GM12875 (cell line): ENCODE data around the gene CNTLN.

Experiments
- H3K4me3 ChIP-seq: one replicate; pipeline ENCODE4 v1.5.1; 2011; ENCODE audit warnings: low read depth, low read length, control low read depth
- TF ChIP-seq, protein P1 (sequence below): IDR thresholded peaks from 2 replicates; pipeline ENCODE4 v1.5.1; 2011; ENCODE audit warnings: low read depth, mild to moderate bottlenecking, control low read depth, inconsistent platforms, low read length, moderate library complexity, borderline replicate concordance; ENCODE audit not compliant: insufficient read depth

CNTLN gene

GRCh38 chr9:17476401-17476800 lies 341.6 kb downstream of the CNTLN start:
- no peak overlapping the region for H3K4me3 ChIP-seq
- TF ChIP-seq, protein P1, sequence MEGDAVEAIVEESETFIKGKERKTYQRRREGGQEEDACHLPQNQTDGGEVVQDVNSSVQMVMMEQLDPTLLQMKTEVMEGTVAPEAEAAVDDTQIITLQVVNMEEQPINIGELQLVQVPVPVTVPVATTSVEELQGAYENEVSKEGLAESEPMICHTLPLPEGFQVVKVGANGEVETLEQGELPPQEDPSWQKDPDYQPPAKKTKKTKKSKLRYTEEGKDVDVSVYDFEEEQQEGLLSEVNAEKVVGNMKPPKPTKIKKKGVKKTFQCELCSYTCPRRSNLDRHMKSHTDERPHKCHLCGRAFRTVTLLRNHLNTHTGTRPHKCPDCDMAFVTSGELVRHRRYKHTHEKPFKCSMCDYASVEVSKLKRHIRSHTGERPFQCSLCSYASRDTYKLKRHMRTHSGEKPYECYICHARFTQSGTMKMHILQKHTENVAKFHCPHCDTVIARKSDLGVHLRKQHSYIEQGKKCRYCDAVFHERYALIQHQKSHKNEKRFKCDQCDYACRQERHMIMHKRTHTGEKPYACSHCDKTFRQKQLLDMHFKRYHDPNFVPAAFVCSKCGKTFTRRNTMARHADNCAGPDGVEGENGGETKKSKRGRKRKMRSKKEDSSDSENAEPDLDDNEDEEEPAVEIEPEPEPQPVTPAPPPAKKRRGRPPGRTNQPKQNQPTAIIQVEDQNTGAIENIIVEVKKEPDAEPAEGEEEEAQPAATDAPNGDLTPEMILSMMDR: no peak

GRCh38 chr9:17477816-17478215 lies 343.0 kb downstream of the CNTLN start:
- TF ChIP-seq, protein P1: no peak
- H3K4me3 ChIP-seq: no peak overlapping the region

GRCh38 chr9:17480966-17481365 lies 346.1 kb downstream of the CNTLN start:
- H3K4me3 ChIP-seq: no peak overlapping the region
- TF ChIP-seq, protein P1: no peak

DNA sequence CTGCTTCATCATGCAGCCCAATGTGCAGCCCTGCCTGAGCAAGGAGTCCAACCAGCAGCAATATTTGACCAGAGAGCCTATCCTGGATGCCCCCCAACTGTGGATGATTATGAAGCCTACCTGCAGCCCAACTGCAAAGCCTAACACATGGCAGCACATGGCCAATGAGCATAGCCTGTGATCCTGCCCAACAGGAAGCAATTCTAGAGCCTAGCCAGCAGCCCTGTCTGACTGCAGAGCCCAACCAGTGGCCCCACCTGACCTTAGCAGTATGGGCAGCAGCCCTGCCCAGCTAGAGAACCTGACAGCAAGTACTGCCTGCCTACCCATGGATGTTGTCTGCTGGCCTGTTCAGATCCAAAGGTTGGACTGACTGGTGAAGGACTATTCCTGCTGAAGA lies 346.7 kb downstream of the CNTLN start:
- no peak overlapping the region for H3K4me3 ChIP-seq

DNA sequence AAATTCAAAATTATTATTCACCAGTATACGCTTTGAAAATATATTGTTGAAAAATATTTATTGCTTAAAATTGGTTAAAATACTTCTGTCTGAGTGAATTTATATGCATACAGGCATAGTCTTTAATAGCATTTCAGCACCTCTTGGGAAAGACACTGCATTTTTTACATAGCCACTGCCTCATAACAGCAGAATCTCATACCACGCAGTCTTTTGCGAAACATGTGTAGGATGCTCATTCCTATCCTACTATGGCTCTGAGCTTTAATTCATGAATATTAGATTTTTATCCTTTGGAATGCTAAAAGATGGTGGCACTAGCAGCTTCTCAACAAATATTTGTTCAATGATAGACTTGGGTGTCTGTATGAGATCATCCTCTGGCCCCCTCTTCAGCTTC lies 350.1 kb downstream of the CNTLN start:
- TF ChIP-seq, protein P1: no peak

More for the DNA sequence above, 346.7 kb downstream of the CNTLN start:
- TF ChIP-seq, protein P1: no peak

GRCh38 chr9:17486396-17486795 lies 351.6 kb downstream of the CNTLN start:
- TF ChIP-seq, protein P1: no peak

More for the DNA sequence above, 350.1 kb downstream of the CNTLN start:
- no peak overlapping the region for H3K4me3 ChIP-seq

DNA sequence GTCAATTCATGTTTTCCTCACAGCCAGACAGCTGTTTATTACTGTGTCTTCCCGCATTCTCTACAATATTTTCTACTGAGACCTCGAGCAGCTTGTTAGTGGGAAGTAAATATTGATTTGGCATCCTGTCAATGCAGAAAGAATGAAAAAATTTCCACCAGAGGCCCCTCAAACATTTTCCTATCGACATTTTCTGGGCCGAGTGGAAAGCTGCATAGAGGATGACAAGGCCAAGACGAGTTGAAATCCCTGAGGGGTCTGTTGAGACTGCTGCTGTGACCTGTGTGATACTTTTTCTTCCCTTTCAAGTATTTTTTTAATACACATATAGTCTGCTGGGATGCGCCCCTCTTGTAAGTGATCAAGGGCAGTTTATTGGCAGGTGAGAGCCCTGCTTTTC lies 352.6 kb downstream of the CNTLN start:
- H3K4me3 ChIP-seq: no peak overlapping the region
- TF ChIP-seq, protein P1: no peak

More at GRCh38 chr9:17486396-17486795, 351.6 kb downstream of the CNTLN start:
- no peak overlapping the region for H3K4me3 ChIP-seq
